Stimulated activated CD4-positive, alpha-beta T cell treated with anti-CD3 and anti-CD28 coated beads, Interleukin-4, amount 100 ng/mL, for 1 hour (primary cell): Measurements from ENCODE around the gene MAP6D1.

Source experiments
- DNase-seq: peaks from one replicate; pipeline ENCODE4 v3.0.0-alpha.2; 2020

The MAP6D1 gene

GRCh38 chr3:183822631-183823030 is 2.7 kb downstream of the MAP6D1 start:
- DNase-seq, result no peak

GRCh38 chr3:183819831-183820230 is 5.5 kb downstream of the MAP6D1 start:
- DNase-seq, result no peak

- no peak for DNase-seq
These were observed 6.4 kb downstream of the MAP6D1 start for GRCh38 chr3:183818706-183819624.

GRCh38 chr3:183818041-183818620 is 7.2 kb downstream of the MAP6D1 start:
- no peak for DNase-seq

GRCh38 chr3:183817639-183818038 is 7.7 kb downstream of the MAP6D1 start:
- DNase-seq, result no peak

- DNase-seq, result no peak
These were observed 8.5 kb downstream of the MAP6D1 start for GRCh38 chr3:183816681-183817510.

- no peak for DNase-seq
These were observed 9.4 kb downstream of the MAP6D1 start for GRCh38 chr3:183815951-183816475.

- DNase-seq, result no peak
These were observed 9.8 kb downstream of the MAP6D1 start for GRCh38 chr3:183815563-183815940.

GRCh38 chr3:183814240-183814639 is 11.1 kb downstream of the MAP6D1 start:
- DNase-seq, result no peak

- DNase-seq, result no peak
These were observed 12.5 kb downstream of the MAP6D1 start for GRCh38 chr3:183812761-183813445.

- DNase-seq, result no peak
These were observed 13.7 kb downstream of the MAP6D1 start for GRCh38 chr3:183811638-183812037.

- no peak for DNase-seq
These were observed 14.5 kb downstream of the MAP6D1 start for GRCh38 chr3:183810643-183811594.

- no peak for DNase-seq
These were observed 16.1 kb downstream of the MAP6D1 start for GRCh38 chr3:183809270-183809669.

GRCh38 chr3:183808355-183808754 is 17.0 kb downstream of the MAP6D1 start:
- no peak for DNase-seq

- DNase-seq, result no peak
These were observed 17.5 kb downstream of the MAP6D1 start for GRCh38 chr3:183807881-183808280.

- DNase-seq, result no peak
These were observed 18.1 kb downstream of the MAP6D1 start for GRCh38 chr3:183807209-183807728.

GRCh38 chr3:183802989-183803388 is 22.4 kb downstream of the MAP6D1 start:
- DNase-seq, result no peak

GRCh38 chr3:183801601-183802000 is 23.8 kb downstream of the MAP6D1 start:
- no peak for DNase-seq

GRCh38 chr3:183800243-183800863 is 25.0 kb downstream of the MAP6D1 start:
- DNase-seq, result no peak

- DNase-seq, result no peak
These were observed 25.9 kb downstream of the MAP6D1 start for GRCh38 chr3:183799461-183799860.

GRCh38 chr3:183797996-183798395 is 27.4 kb downstream of the MAP6D1 start:
- DNase-seq, result no peak
